ENCODE results near the gene LCK. TPM values are rescaled to one million over a fixed set of nuclear protein-coding genes. Genes with fewer than 3 reads are reported as not detected.

Gene LCK
- total and polyA plus RNA-seq, 10 of the 15 experiments (the other 5 are each of a cell fraction or from before 2014, with no cell fraction given), result 31.5 to 173 (median 119) TPM

- TF ChIP-seq EZH2 (IDR thresholded peaks at IDR 0.05; ENCODE audit: borderline replicate concordance, control insufficient read depth, low read depth, low read length) (no peak), IKZF2 (IDR thresholded peaks at IDR 0.05) (peak; percentile 92 to 94), SPI1 (IDR thresholded peaks at IDR 0.05; ENCODE audit: borderline replicate concordance, insufficient read depth, low read depth, low read length) (peak; percentile 67), LARP7 (IDR thresholded peaks at IDR 0.05) (peak; percentile 32; the same call in 1 of the 2 replicates), ZBTB40 (IDR thresholded peaks at IDR 0.05; ENCODE audit: borderline replicate concordance) (peak; percentile 53; the same call in 1 of the 2 replicates), NR2F1 (conservative IDR thresholded peaks at IDR 0.05) (peak; percentile 93), BHLHE40 (IDR thresholded peaks at IDR 0.05; ENCODE audit: borderline replicate concordance in 1 of 2, low read depth in 2 of 2, low read length in 1 of 2) (peak; percentile 67 to 81; a peak in 3 of 4 replicates), MTA2 (IDR thresholded peaks at IDR 0.05; ENCODE audit: low read depth) (peak; percentile 80), MLLT1 (IDR thresholded peaks at IDR 0.05) (peak; percentile 77; the same call in 1 of the 2 replicates), MEF2B (IDR thresholded peaks at IDR 0.05; ENCODE audit: partially characterized antibody, poor library complexity, severe bottlenecking) (peak; percentile 91), SMAD5 (IDR thresholded peaks at IDR 0.05; ENCODE audit: low read depth) (peak; percentile 69; the same call in 1 of the 2 replicates)
- TF ChIP-seq, protein P1, sequence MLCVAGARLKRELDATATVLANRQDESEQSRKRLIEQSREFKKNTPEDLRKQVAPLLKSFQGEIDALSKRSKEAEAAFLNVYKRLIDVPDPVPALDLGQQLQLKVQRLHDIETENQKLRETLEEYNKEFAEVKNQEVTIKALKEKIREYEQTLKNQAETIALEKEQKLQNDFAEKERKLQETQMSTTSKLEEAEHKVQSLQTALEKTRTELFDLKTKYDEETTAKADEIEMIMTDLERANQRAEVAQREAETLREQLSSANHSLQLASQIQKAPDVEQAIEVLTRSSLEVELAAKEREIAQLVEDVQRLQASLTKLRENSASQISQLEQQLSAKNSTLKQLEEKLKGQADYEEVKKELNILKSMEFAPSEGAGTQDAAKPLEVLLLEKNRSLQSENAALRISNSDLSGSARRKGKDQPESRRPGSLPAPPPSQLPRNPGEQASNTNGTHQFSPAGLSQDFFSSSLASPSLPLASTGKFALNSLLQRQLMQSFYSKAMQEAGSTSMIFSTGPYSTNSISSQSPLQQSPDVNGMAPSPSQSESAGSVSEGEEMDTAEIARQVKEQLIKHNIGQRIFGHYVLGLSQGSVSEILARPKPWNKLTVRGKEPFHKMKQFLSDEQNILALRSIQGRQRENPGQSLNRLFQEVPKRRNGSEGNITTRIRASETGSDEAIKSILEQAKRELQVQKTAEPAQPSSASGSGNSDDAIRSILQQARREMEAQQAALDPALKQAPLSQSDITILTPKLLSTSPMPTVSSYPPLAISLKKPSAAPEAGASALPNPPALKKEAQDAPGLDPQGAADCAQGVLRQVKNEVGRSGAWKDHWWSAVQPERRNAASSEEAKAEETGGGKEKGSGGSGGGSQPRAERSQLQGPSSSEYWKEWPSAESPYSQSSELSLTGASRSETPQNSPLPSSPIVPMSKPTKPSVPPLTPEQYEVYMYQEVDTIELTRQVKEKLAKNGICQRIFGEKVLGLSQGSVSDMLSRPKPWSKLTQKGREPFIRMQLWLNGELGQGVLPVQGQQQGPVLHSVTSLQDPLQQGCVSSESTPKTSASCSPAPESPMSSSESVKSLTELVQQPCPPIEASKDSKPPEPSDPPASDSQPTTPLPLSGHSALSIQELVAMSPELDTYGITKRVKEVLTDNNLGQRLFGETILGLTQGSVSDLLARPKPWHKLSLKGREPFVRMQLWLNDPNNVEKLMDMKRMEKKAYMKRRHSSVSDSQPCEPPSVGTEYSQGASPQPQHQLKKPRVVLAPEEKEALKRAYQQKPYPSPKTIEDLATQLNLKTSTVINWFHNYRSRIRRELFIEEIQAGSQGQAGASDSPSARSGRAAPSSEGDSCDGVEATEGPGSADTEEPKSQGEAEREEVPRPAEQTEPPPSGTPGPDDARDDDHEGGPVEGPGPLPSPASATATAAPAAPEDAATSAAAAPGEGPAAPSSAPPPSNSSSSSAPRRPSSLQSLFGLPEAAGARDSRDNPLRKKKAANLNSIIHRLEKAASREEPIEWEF (IDR thresholded peaks at IDR 0.05; ENCODE audit: insufficient replicate concordance, low read depth, low read length), result no peak
- TF ChIP-seq, protein P2, sequence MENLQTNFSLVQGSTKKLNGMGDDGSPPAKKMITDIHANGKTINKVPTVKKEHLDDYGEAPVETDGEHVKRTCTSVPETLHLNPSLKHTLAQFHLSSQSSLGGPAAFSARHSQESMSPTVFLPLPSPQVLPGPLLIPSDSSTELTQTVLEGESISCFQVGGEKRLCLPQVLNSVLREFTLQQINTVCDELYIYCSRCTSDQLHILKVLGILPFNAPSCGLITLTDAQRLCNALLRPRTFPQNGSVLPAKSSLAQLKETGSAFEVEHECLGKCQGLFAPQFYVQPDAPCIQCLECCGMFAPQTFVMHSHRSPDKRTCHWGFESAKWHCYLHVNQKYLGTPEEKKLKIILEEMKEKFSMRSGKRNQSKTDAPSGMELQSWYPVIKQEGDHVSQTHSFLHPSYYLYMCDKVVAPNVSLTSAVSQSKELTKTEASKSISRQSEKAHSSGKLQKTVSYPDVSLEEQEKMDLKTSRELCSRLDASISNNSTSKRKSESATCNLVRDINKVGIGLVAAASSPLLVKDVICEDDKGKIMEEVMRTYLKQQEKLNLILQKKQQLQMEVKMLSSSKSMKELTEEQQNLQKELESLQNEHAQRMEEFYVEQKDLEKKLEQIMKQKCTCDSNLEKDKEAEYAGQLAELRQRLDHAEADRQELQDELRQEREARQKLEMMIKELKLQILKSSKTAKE (IDR thresholded peaks at IDR 0.05; ENCODE audit: low read depth, poor library complexity, severe bottlenecking), result peak; percentile 40
Measured at GRCh38 chr1:32249831-32250525, 1.1 kb upstream of the LCK start (continued).
